Adrenal gland (tissue), 12 donors: Measurements from ENCODE around the gene MRGPRG. TPM values are rescaled to one million over a fixed set of nuclear protein-coding genes. Genes with fewer than 3 reads are reported as not detected.
A peak's percentile ranks its signal among the peaks of the same experiment; 100 is the strongest.

Experiments used
- DNase-seq, 7 donors: peaks; one replicate each; pipeline ENCODE4 v3.0.0-alpha.2; 2019 to 2020
- H3K27ac ChIP-seq, 5 donors: fragments of 200-600 bp; sonication (generic) in 4 of 5; 1 replicate in 3 of 5; 2 replicates in 2 of 5; pipeline versions ENCODE4 v1.5.1 to v1.8.0; 2016 to 2020; ENCODE audit warnings: mild to moderate bottlenecking in 1 of 5
- H3K27me3 ChIP-seq: fragments of 200-600 bp; 2 replicates; pipeline ENCODE4 v1.8.0; 2021
- H3K36me3 ChIP-seq, 2 donors: fragments of 200-600 bp; replicated peaks in 1 of 2; 1 replicate in 1 of 2; 2 replicates in 1 of 2; pipeline versions ENCODE4 v1.5.1 to v1.8.0; 2018 to 2022
- H3K4me1 ChIP-seq, 2 donors: fragments of 200-600 bp; replicated peaks in 1 of 2; 1 replicate in 1 of 2; 2 replicates in 1 of 2; pipeline versions ENCODE4 v1.5.1 to v1.8.0; 2018 to 2021
- H3K4me3 ChIP-seq, 4 donors: fragments of 200-600 bp; sonication (generic) in 3 of 4; one replicate each; pipeline ENCODE4 v1.5.1; 2016 to 2018
- H3K9me3 ChIP-seq, 3 donors: fragments of 200-600 bp; sonication (generic) in 1 of 3; replicated peaks in 1 of 3; 1 replicate in 2 of 3; 2 replicates in 1 of 3; pipeline versions ENCODE4 v1.5.1 to v1.8.0; 2016 to 2021
- CTCF ChIP-seq, 6 experiments: fragments of 450-650 bp in 4 of 6; fragments of 200-600 bp in 2 of 6; sonication (generic) in 1 of 6; IDR thresholded peaks; 1 replicate in 5 of 6; 2 replicates in 1 of 6; pipeline versions ENCODE4 v1.5.1 to v1.8.0; 2016 to 2021; ENCODE audit warnings: antibody characterized with exemption in 6 of 6, mild to moderate bottlenecking in 2 of 6, moderate library complexity in 1 of 6
- POLR2A ChIP-seq, 2 donors: fragments of 450-650 bp; IDR thresholded peaks; one replicate each; pipeline ENCODE4 v1.6.1; 2017; ENCODE audit warnings: antibody characterized with exemption in 2 of 2, mild to moderate bottlenecking in 2 of 2, moderate library complexity in 1 of 2
- WGBS, 4 donors: extraction: QIAGEN DNeasy Blood & Tissue Kit in 2 of 4; methylation state at CpG; one replicate each; pipeline versions ENCODE4 v1.1.5 to v1.1.7; 2013 to 2017; 5-methylcytosine and 5-hydroxymethylcytosine counted together
- intact Hi-C, 2 donors: fragments of 100-400 bp; cut with DNase I; formaldehyde crosslinking; loops; one replicate each; pipeline versions ENCODE4 v1.14.1 to v1.15.0; 2022 to 2023
- polyA plus RNA-seq, 3 donors: library from polyadenylated mRNA; stranded (reverse); fragments of 200-250 nt in 2 of 3; fragments of 350-450 nt in 1 of 3; fragmentation: Illumina TruSeq in 1 of 3; extraction: RNeasy Lipid Tissue Mini Kit (QIAGEN cat#74804) in 1 of 3; gene quantifications; one replicate each; pipeline ENCODE4 v1.2.3, GENCODE V29; 2013 to 2014
- total RNA-seq, 9 donors: library from RNA; depleted of rRNA in 4 of 9; stranded (reverse); fragments of >200 nt in 4 of 9; fragments of 120-200 nt in 1 of 9; fragmentation: NEBNext Ultra II Directional in 1 of 9; extraction: Animal tissue kit (Norgen Biotek cat#: 25700) in 1 of 9; gene quantifications; one replicate each; pipeline versions ENCODE4 v1.1.0 to v1.2.4, GENCODE V29; 2013 to 2023
- donor health status: healthy with polysubstance abuse.
- donor health status: Bipolar disorder and iron deficiency.
- donor health status: DM: yes; HTN: yes; CAD: no.
- donor health status: DM: no; HTN: no; CAD: no.
- donor health status: DM: no; HTN: no; CAD: no.
- donor health status: DM: yes; HTN: yes; CAD: no.

MRGPRG gene
- total and polyA plus RNA-seq, 12 donors = not detected

GRCh38 chr11:3183523-3183922 lies 35.1 kb downstream of the MRGPRG start:
- DNase-seq = no peak
- no peak overlapping the region for H3K27ac ChIP-seq
- H3K4me3 ChIP-seq = no peak overlapping the region
- 80 to 92% (median 88%) methylated on average over 6 of the region's 6 CpGs for WGBS, 4 donors
- intact Hi-C loops = no loop called here
- no peaks in the 10 kb centered on the region for H3K36me3 ChIP-seq
- no peaks in the 10 kb centered on the region for H3K27me3 ChIP-seq
- TF ChIP-seq CTCF (IDR thresholded peaks at IDR 0.05) (no peak), POLR2A (IDR thresholded peaks at IDR 0.05) (no peak)
- H3K4me1 ChIP-seq = no peaks in the 10 kb centered on the region
- no peaks in the 10 kb centered on the region for H3K9me3 ChIP-seq

GRCh38 chr11:3182462-3182852 lies 36.2 kb downstream of the MRGPRG start:
- no peaks in the 10 kb centered on the region for H3K9me3 ChIP-seq
- no peaks in the 10 kb centered on the region for H3K4me1 ChIP-seq
- no peaks in the 10 kb centered on the region for H3K36me3 ChIP-seq
- H3K27me3 ChIP-seq = no peaks in the 10 kb centered on the region
- no peak for TF ChIP-seq CTCF (IDR thresholded peaks at IDR 0.05)
- no peak for TF ChIP-seq POLR2A (IDR thresholded peaks at IDR 0.05)
- H3K27ac ChIP-seq = no peak overlapping the region
- intact Hi-C loops = no loop called here
- 87 to 100% (median 96%) methylated on average over 2 to 4 of the region's 4 CpGs for WGBS, 4 donors
- no peak overlapping the region for H3K4me3 ChIP-seq
- DNase-seq = no peak

- no peaks in the 10 kb centered on the region for H3K36me3 ChIP-seq
- no peaks in the 10 kb centered on the region for H3K4me1 ChIP-seq
- H3K27ac ChIP-seq = no peak overlapping the region
- no peaks in the 10 kb centered on the region for H3K27me3 ChIP-seq
- TF ChIP-seq CTCF (IDR thresholded peaks at IDR 0.05) (no peak), POLR2A (IDR thresholded peaks at IDR 0.05) (no peak)
- no peak for DNase-seq
- 90 to 96% (median 91%) methylated on average over 7 to 12 of the region's 12 CpGs for WGBS, 4 donors
- H3K9me3 ChIP-seq = no peaks in the 10 kb centered on the region
- no peak overlapping the region for H3K4me3 ChIP-seq
- intact Hi-C loops = no loop called here
These were observed 36.7 kb downstream of the MRGPRG start for GRCh38 chr11:3181725-3182461.

- no peak overlapping the region for H3K4me3 ChIP-seq
- no peaks in the 10 kb centered on the region for H3K4me1 ChIP-seq
- TF ChIP-seq POLR2A (IDR thresholded peaks at IDR 0.05) = no peak
- TF ChIP-seq CTCF (IDR thresholded peaks at IDR 0.05) = no peak
- H3K36me3 ChIP-seq = no peaks in the 10 kb centered on the region
- 90 to 95% (median 91%) methylated on average over 5 of the region's 5 CpGs for WGBS, 4 donors
- H3K9me3 ChIP-seq = no peaks in the 10 kb centered on the region
- peak in 1 of 7 donors; percentile 3 for DNase-seq
- H3K27ac ChIP-seq = no peak overlapping the region
- no peaks in the 10 kb centered on the region for H3K27me3 ChIP-seq
- intact Hi-C loops = no loop called here
These were observed 37.7 kb downstream of the MRGPRG start for GRCh38 chr11:3180869-3181268.
